K562 (cell line): ENCODE results near the gene CAV1. TPM values are rescaled to one million over a fixed set of nuclear protein-coding genes. Genes with fewer than 3 reads are reported as not detected.
A peak's percentile ranks its signal among the peaks of the same experiment; 100 is the strongest.

ENCODE experiments used
- ATAC-seq: fragments of 200-7000 bp; cut with Tn5 transposase; 3 replicates; pipeline ENCODE4 v1.9.1; 2020; ENCODE audit warnings: moderate library complexity
- BruUV-seq: library from RNA; stranded (reverse); fragments of 400-500 nt; replicated peaks from 2 replicates; lab custom pipeline; 2021; lab: Mats Ljungman, UMichigan
- CTCF ChIA-PET: fragments of 300-600 bp; formaldehyde crosslinking; extraction: SDS; loops from one replicate; lab custom pipeline; 2021; ENCODE audit warnings: low intra/inter-chr PET ratio; lab: Yijun Ruan, JAX
- POLR2A ChIA-PET: fragments of 300-600, 350-650 bp; sonication (Branson Sonifier 250); formaldehyde crosslinking; extraction: SDS; loops from one replicate; lab custom pipeline; 2021; ENCODE audit warnings: antibody characterized with exemption, inconsistent platforms; lab: Yijun Ruan, JAX
- DNase-seq, 4 experiments: peaks; one replicate each; pipeline versions ENCODE4 v3.0.0 to v3.0.0-alpha.2; 2011 to 2018; ENCODE audit warnings: low spot score in 3 of 4, mixed read lengths in 3 of 4; ENCODE audit errors: extremely low read depth in 1 of 4
- FAIRE-seq: peaks from 2 replicates; lab custom pipeline; 2011; peaks lifted over from hg19 to GRCh38; lab: Jason Lieb, UNC
- H2AFZ ChIP-seq: 2 replicates; pipeline ENCODE4 v1.6.0; 2011; ENCODE audit warnings: low read depth, low read length, control low read depth, inconsistent platforms
- H3K27ac ChIP-seq: fragments of 200-600 bp; 3 replicates; pipeline ENCODE4 v1.8.0; 2011; ENCODE audit warnings: low read depth, mild to moderate bottlenecking, control low read depth, inconsistent platforms, low read length, moderate library complexity, mixed read lengths; ENCODE audit errors: extremely low read depth
- H3K27me3 ChIP-seq, 2 experiments: fragments of 300-600 bp in 1 of 2; 2 replicates in 1 of 2; 3 replicates in 1 of 2; pipeline versions ENCODE4 v1.6.0 to v1.8.0; 2011; ENCODE audit warnings: inconsistent platforms in 2 of 2, low read length in 2 of 2, mild to moderate bottlenecking in 1 of 2, mixed read lengths in 1 of 2, moderate library complexity in 1 of 2; ENCODE audit not compliant: control insufficient read depth in 2 of 2, insufficient read depth in 2 of 2
- H3K36me3 ChIP-seq: fragments of 300-600 bp; 3 replicates; pipeline ENCODE4 v1.8.0; 2011; ENCODE audit warnings: mild to moderate bottlenecking, low read length, inconsistent platforms; ENCODE audit not compliant: control insufficient read depth, insufficient read depth
- H3K4me1 ChIP-seq, 2 experiments: fragments of 200-600 bp in 1 of 2; replicated peaks in 1 of 2; 2 replicates in 1 of 2; 3 replicates in 1 of 2; pipeline versions ENCODE4 v1.5.1 to v1.8.0; 2011; ENCODE audit warnings: inconsistent platforms in 2 of 2, low read length in 2 of 2, mild to moderate bottlenecking in 1 of 2, mixed read lengths in 1 of 2, moderate library complexity in 1 of 2; ENCODE audit not compliant: control insufficient read depth in 2 of 2, insufficient read depth in 2 of 2
- H3K4me2 ChIP-seq: 2 replicates; pipeline ENCODE4 v1.6.1; 2011; ENCODE audit warnings: low read length, control low read depth, inconsistent platforms, mixed read lengths; ENCODE audit not compliant: insufficient read depth
- H3K4me3 ChIP-seq: fragments of 200-600 bp; sonication (generic), shearing (Covaris generic); 2 replicates; pipeline ENCODE4 v1.5.1; 2016; ENCODE audit warnings: control low read depth, inconsistent platforms
- H3K79me2 ChIP-seq: fragments of 200-600 bp; 3 replicates; pipeline ENCODE4 v1.8.0; 2011; ENCODE audit warnings: low read length, inconsistent platforms; ENCODE audit not compliant: control insufficient read depth, insufficient read depth
- H3K9ac ChIP-seq, 2 experiments: 2 replicates each; pipeline versions ENCODE4 v1.6.0 to v1.6.1; 2011; ENCODE audit warnings: low read depth in 2 of 2, low read length in 2 of 2, control low read depth in 1 of 2, inconsistent platforms in 1 of 2, mild to moderate bottlenecking in 1 of 2, mixed read lengths in 1 of 2; ENCODE audit not compliant: insufficient read depth in 1 of 2
- H3K9me1 ChIP-seq: one replicate; pipeline ENCODE4 v1.6.0; 2011; ENCODE audit warnings: inconsistent platforms, mild to moderate bottlenecking, low read length, moderate library complexity; ENCODE audit not compliant: control insufficient read depth, insufficient read depth
- H3K9me3 ChIP-seq: replicated peaks from 2 replicates; pipeline ENCODE4 v1.5.1; 2011; ENCODE audit warnings: low read depth, low read length, inconsistent platforms; ENCODE audit not compliant: control insufficient read depth, insufficient read depth
- H4K20me1 ChIP-seq: replicated peaks from 2 replicates; pipeline ENCODE4 v1.6.1; 2011; ENCODE audit warnings: low read length, inconsistent platforms, mixed read lengths; ENCODE audit not compliant: control insufficient read depth, insufficient read depth
- BCLAF1 ChIP-seq, 2 experiments: fragments of 450-650 bp in 1 of 2; IDR thresholded peaks; 2 replicates each; pipeline ENCODE4 v1.6.1; 2011 to 2017; ENCODE audit warnings: low read depth in 2 of 2, antibody characterized with exemption in 1 of 2, borderline replicate concordance in 1 of 2, low read length in 1 of 2, mild to moderate bottlenecking in 1 of 2, mixed read lengths in 1 of 2; ENCODE audit not compliant: control insufficient read depth in 1 of 2
- PRDM10 ChIP-seq: fragments of 450-650 bp; IDR thresholded peaks from 2 replicates; pipeline ENCODE4 v1.6.1; 2018; ENCODE audit not compliant: partially characterized antibody
- SMC3 ChIP-seq: conservative IDR thresholded peaks from 2 replicates; pipeline ENCODE4 v1.6.1; 2011; ENCODE audit warnings: low read depth, low read length, improper control_type of control experiment; ENCODE audit not compliant: insufficient read depth
- TFAP4 ChIP-seq: sonication (generic); formaldehyde crosslinking; IDR thresholded peaks from 2 replicates; pipeline ENCODE4 v1.8.0; 2022; ENCODE audit warnings: missing genetic modification reagents, mild to moderate bottlenecking, moderate library complexity, borderline replicate concordance
- ZHX1 ChIP-seq: fragments of 150-350 bp; conservative IDR thresholded peaks from 2 replicates; pipeline ENCODE4 v1.6.1; 2014; ENCODE audit warnings: low read length
- ZNF449 ChIP-seq: fragments of 250-450 bp; sonication (Bioruptor Pico); IDR thresholded peaks from 2 replicates; pipeline ENCODE4 v1.8.0; 2022; ENCODE audit warnings: moderate library complexity, mild to moderate bottlenecking, inconsistent platforms
- ZNF551 ChIP-seq: fragments of 250-450 bp; sonication (Bioruptor Pico); IDR thresholded peaks from 2 replicates; pipeline ENCODE4 v1.5.0; 2021; ENCODE audit warnings: mild to moderate bottlenecking, moderate library complexity
- WGBS: fragments of 100-300 bp; shearing (Covaris generic); methylation state at CpG from one replicate; pipeline ENCODE4 v1.1.6; 2016; ENCODE audit warnings: low coverage, mixed read lengths; ENCODE audit not compliant: insufficient coverage; ENCODE audit errors: missing lambda C conversion rate; 5-methylcytosine and 5-hydroxymethylcytosine counted together
- in situ Hi-C: fragments of 300-500 bp; cut with MboI; formaldehyde crosslinking; loops from 4 replicates; pipeline ENCODE4 v1.15.0; 2018; ENCODE audit warnings: inconsistent platforms, mixed read lengths
- intact Hi-C: fragments of 100-400 bp; cut with micrococcal nuclease; formaldehyde crosslinking; loops from 2 replicates; pipeline ENCODE4 v1.14.2; 2022
- polyA plus RNA-seq, 8 experiments: library from polyadenylated mRNA; depleted of rRNA in 4 of 8; stranded (reverse) in 5 of 8; unstranded in 3 of 8; fragments of >200 nt; fragmentation: Nextera tagmentation in 2 of 8; fragmentation: Illumina TruSeq in 1 of 8; extraction: Ambion mirVana in 2 of 8; extraction: Trizol in 1 of 8; gene quantifications; 2 replicates each; pipeline versions ENCODE4 v1.2.1 to v1.2.3, GENCODE V29; 2011 to 2014; ENCODE audit warnings: inconsistent platforms in 1 of 8, missing spikeins in 1 of 8
- total RNA-seq, 7 experiments: library from RNA; depleted of rRNA in 6 of 7; stranded (reverse); fragments of >200 nt in 6 of 7; fragmentation: Illumina TruSeq in 2 of 7; extraction: Trizol in 2 of 7; gene quantifications; 2 replicates each; pipeline versions ENCODE4 v1.2.1 to v1.2.3, GENCODE V29; 2011 to 2021; ENCODE audit warnings: low replicate concordance in 1 of 7

The CAV1 gene
- total and polyA plus RNA-seq, 9 of the 15 experiments (the other 6 are each of a cell fraction or from before 2014, with no cell fraction given), result 0.08 to 1.5 (median 0.63) TPM

GRCh38 chr7:116582164-116582732 is 57.4 kb downstream of the CAV1 start:
- no peak overlapping the region for H3K27ac ChIP-seq
- H2AFZ ChIP-seq, result no peak overlapping the region
- no peak overlapping the region for H3K4me3 ChIP-seq
- BruUV-seq, result no TSS peak
- no peaks in the 10 kb centered on the region for H3K9me3 ChIP-seq
- in situ Hi-C loops (no loop called here), intact Hi-C loops (no loop called here)
- H3K79me2 ChIP-seq, result no peaks in the 10 kb centered on the region
- 3% methylated on average over 4 of the region's 4 CpGs for WGBS
- H3K27me3 ChIP-seq, result peaks cover 0 to 7% of the 10 kb centered on the region in 2 experiments; a peak in 1 of 5 replicates
- POLR2A ChIA-PET, result interaction anchor here (0.6 kb wide), 1 partner anchor 330 kb away, joined by 3 read pairs; no protein-coding TSS in a partner anchor
- no peak overlapping the region for H3K4me2 ChIP-seq
- H3K4me1 ChIP-seq, result no peaks in the 10 kb centered on the region
- no peak for DNase-seq
- no peaks in the 10 kb centered on the region for H3K36me3 ChIP-seq
- no peak for ATAC-seq
- CTCF ChIA-PET, result interaction anchor here (0.6 kb wide), 1 partner anchor 139 kb away, joined by 3 read pairs; no protein-coding TSS in a partner anchor
- H3K9me1 ChIP-seq, result no peaks in the 10 kb centered on the region
- H3K9ac ChIP-seq, result no peak overlapping the region
- FAIRE-seq, result no peak
- H4K20me1 ChIP-seq, result no peaks in the 10 kb centered on the region
- no peak for TF ChIP-seq ZNF449
- TF ChIP-seq SMC3, result no peak
- TF ChIP-seq TFAP4 (CRISPR knock-in tag), result peak; percentile 37; the same call in 1 of the 2 replicates
- TF ChIP-seq PRDM10, result peak; percentile 86
- no peak for TF ChIP-seq BCLAF1 (IDR thresholded peaks at IDR 0.05; ENCODE audit: borderline replicate concordance in 1 of 2, control insufficient read depth in 1 of 2, low read depth in 2 of 2, low read length in 1 of 2)
- TF ChIP-seq ZNF551, result no peak
- no peak for TF ChIP-seq ZHX1
